Astrocyte (in vitro differentiated cells and primary cell): ENCODE results near the gene SNX32. TPM values are rescaled to one million over a fixed set of nuclear protein-coding genes. Genes with fewer than 3 reads are reported as not detected.
A peak's percentile ranks its signal among the peaks of the same experiment; 100 is the strongest.

Experiments
- DNase-seq: peaks from one replicate; pipeline ENCODE4 v3.0.0-alpha.2; 2010; ENCODE audit warnings: low read depth
- FAIRE-seq: peaks from 2 replicates; lab custom pipeline; 2011; peaks lifted over from hg19 to GRCh38; lab: Jason Lieb, UNC
- H2AFZ ChIP-seq: 2 replicates; pipeline ENCODE4 v1.6.0; 2012; ENCODE audit warnings: low read depth, low read length, inconsistent platforms
- H3K27ac ChIP-seq: 2 replicates; pipeline ENCODE4 v1.5.1; 2011; ENCODE audit warnings: low read depth, low read length, inconsistent platforms
- H3K27me3 ChIP-seq: 2 replicates; pipeline ENCODE4 v1.6.0; 2011; ENCODE audit warnings: low read length, inconsistent platforms; ENCODE audit not compliant: insufficient read depth
- H3K36me3 ChIP-seq: 2 replicates; pipeline ENCODE4 v1.5.1; 2011; ENCODE audit warnings: low read length, inconsistent platforms; ENCODE audit not compliant: insufficient read depth
- H3K4me1 ChIP-seq: 2 replicates; pipeline ENCODE4 v1.5.1; 2011; ENCODE audit warnings: low read length, inconsistent platforms; ENCODE audit not compliant: insufficient read depth
- H3K4me2 ChIP-seq: 2 replicates; pipeline ENCODE4 v1.6.0; 2012; ENCODE audit warnings: low read length, inconsistent platforms
- H3K4me3 ChIP-seq: 2 replicates; pipeline ENCODE4 v1.5.1; 2011; ENCODE audit warnings: low read depth, mild to moderate bottlenecking, low read length, inconsistent platforms; ENCODE audit not compliant: insufficient read depth
- H3K79me2 ChIP-seq: 2 replicates; pipeline ENCODE4 v1.6.0; 2012; ENCODE audit warnings: mild to moderate bottlenecking, low read length, inconsistent platforms; ENCODE audit not compliant: insufficient read depth
- H3K9ac ChIP-seq: 2 replicates; pipeline ENCODE4 v1.6.0; 2012; ENCODE audit warnings: mild to moderate bottlenecking, low read length, inconsistent platforms
- H3K9me3 ChIP-seq: 2 replicates; pipeline ENCODE4 v1.5.1; 2012; ENCODE audit warnings: low read depth, mild to moderate bottlenecking, low read length, inconsistent platforms; ENCODE audit not compliant: insufficient read depth
- H4K20me1 ChIP-seq: 2 replicates; pipeline ENCODE4 v1.6.0; 2012; ENCODE audit warnings: low read length, inconsistent platforms; ENCODE audit not compliant: insufficient read depth
- H3K27ac Mint-ChIP-seq: one replicate; pipeline ENCODE4 v1.8.0; 2021; ENCODE audit warnings: mild to moderate bottlenecking, mixed read lengths; ENCODE audit not compliant: unreplicated experiment
- H3K27me3 Mint-ChIP-seq: one replicate; pipeline ENCODE4 v1.8.0; 2021; ENCODE audit warnings: low read depth, mixed read lengths; ENCODE audit not compliant: unreplicated experiment
- H3K36me3 Mint-ChIP-seq: one replicate; pipeline ENCODE4 v1.8.0; 2021; ENCODE audit warnings: low read depth, mixed read lengths; ENCODE audit not compliant: unreplicated experiment
- H3K4me1 Mint-ChIP-seq: one replicate; pipeline ENCODE4 v1.8.0; 2021; ENCODE audit warnings: low read depth, mixed read lengths; ENCODE audit not compliant: unreplicated experiment
- H3K4me3 Mint-ChIP-seq: one replicate; pipeline ENCODE4 v1.8.0; 2021; ENCODE audit warnings: mild to moderate bottlenecking, moderate library complexity, mixed read lengths; ENCODE audit not compliant: unreplicated experiment
- H3K9me3 Mint-ChIP-seq: one replicate; pipeline ENCODE4 v1.8.0; 2021; ENCODE audit warnings: mild to moderate bottlenecking, mixed read lengths; ENCODE audit not compliant: unreplicated experiment
- CTCF ChIP-seq: IDR thresholded peaks from 2 replicates; pipeline ENCODE4 v1.5.1; 2011; ENCODE audit warnings: low read depth, mild to moderate bottlenecking, inconsistent platforms, low read length, moderate library complexity; ENCODE audit not compliant: insufficient read depth
- EZH2 ChIP-seq: IDR thresholded peaks from 2 replicates; pipeline ENCODE4 v1.6.1; 2012; ENCODE audit warnings: mild to moderate bottlenecking, low read length, inconsistent platforms; ENCODE audit not compliant: insufficient read depth
- total RNA-seq: library from RNA; stranded (reverse); gene quantifications from 2 replicates; pipeline ENCODE4 v1.2.1, GENCODE V29; 2021

SNX32 gene
- total RNA-seq, 1 donor from 2014 or later = 1.2 TPM

GRCh38 chr11:65790902-65791650 lies 42.7 kb upstream of the SNX32 start:
- Histone ChIP-seq H3K4me2 (no peak overlapping the region), H3K4me1 (no peaks in the 10 kb centered on the region), H3K36me3 (no peaks in the 10 kb centered on the region), H3K9me3 (no peaks in the 10 kb centered on the region), H3K4me3 (no peak overlapping the region), H3K27me3 (peaks cover 39% of the 10 kb centered on the region), H2AFZ (no peak overlapping the region), H3K9ac (no peak overlapping the region), H3K27ac (no peak overlapping the region), H4K20me1 (no peaks in the 10 kb centered on the region), H3K79me2 (no peaks in the 10 kb centered on the region)
- no peak for DNase-seq
- no peak for FAIRE-seq
- no peaks in the 10 kb centered on the region for H3K9me3 Mint-ChIP-seq
- no peak for TF ChIP-seq EZH2
- TF ChIP-seq CTCF = no peak
- no peaks in the 10 kb centered on the region for H3K36me3 Mint-ChIP-seq
- H3K4me3 Mint-ChIP-seq = no peak overlapping the region
- H3K27me3 Mint-ChIP-seq = peaks cover 65% of the 10 kb centered on the region
- H3K27ac Mint-ChIP-seq = no peak overlapping the region
- H3K4me1 Mint-ChIP-seq = no peaks in the 10 kb centered on the region

DNA sequence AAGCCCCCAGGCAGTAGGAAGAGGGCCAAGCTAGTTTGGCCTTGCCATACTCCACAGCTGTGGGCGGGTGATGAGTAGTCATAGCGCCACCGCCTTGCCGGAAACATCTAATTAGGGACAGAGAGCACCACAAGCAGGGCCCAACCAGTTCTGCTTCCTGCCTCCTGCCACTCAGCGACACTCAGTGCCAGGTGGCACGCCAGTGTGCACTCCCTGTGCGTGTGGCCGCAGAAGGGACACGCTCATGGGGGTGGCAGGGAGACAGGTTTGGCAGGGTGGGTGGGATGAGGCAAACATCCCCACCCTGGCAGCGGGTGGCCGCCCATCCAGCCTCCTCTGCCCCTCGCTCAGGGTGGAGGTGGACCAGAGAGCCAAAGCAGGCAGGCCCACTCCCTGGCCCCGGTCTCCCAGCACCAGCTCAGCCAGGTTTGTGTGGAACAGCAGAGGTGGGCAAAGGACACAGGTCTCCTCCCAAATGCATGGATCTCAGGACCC lies 42.0 kb upstream of the SNX32 start:
- Mint-ChIP-seq H3K27ac (no peak overlapping the region), H3K4me1 (no peaks in the 10 kb centered on the region), H3K36me3 (no peaks in the 10 kb centered on the region), H3K9me3 (no peaks in the 10 kb centered on the region), H3K27me3 (peaks cover 72% of the 10 kb centered on the region), H3K4me3 (no peak overlapping the region)
- H3K27me3 ChIP-seq = peaks cover 37% of the 10 kb centered on the region
- no peak for TF ChIP-seq CTCF
- TF ChIP-seq EZH2 = no peak
- no peak overlapping the region for H3K4me3 ChIP-seq
- no peak for FAIRE-seq
- no peaks in the 10 kb centered on the region for H3K36me3 ChIP-seq
- no peak overlapping the region for H2AFZ ChIP-seq
- H4K20me1 ChIP-seq = no peaks in the 10 kb centered on the region
- H3K4me1 ChIP-seq = no peaks in the 10 kb centered on the region
- H3K27ac ChIP-seq = no peak overlapping the region
- H3K9ac ChIP-seq = no peak overlapping the region
- H3K9me3 ChIP-seq = no peaks in the 10 kb centered on the region
- H3K79me2 ChIP-seq = no peaks in the 10 kb centered on the region
- DNase-seq = peak; percentile 11
- no peak overlapping the region for H3K4me2 ChIP-seq

DNA sequence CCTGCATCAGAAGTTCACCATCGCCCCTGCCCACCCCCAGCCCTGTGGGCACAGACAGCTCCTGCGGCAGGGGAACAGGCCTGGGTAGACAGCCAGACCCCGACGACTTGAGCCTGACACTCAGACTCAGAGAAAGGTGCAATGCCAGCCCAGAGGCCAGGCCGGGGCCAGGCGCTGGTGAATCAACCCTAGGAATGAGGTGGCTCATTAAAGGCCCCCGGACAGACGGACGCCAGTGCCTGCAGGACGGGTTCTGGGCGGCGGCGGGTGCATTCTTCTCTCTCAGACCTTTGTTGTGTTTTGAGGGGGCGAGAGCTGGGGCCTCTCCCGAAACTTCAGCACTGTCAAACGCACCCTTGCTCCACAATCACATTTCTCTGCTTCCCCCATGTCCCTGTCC lies 41.3 kb upstream of the SNX32 start:
- Mint-ChIP-seq H3K4me1 (no peaks in the 10 kb centered on the region), H3K4me3 (no peak overlapping the region), H3K27me3 (peaks cover 77% of the 10 kb centered on the region), H3K9me3 (no peaks in the 10 kb centered on the region), H3K36me3 (no peaks in the 10 kb centered on the region), H3K27ac (no peak overlapping the region)
- Histone ChIP-seq H2AFZ (no peak overlapping the region), H4K20me1 (no peaks in the 10 kb centered on the region), H3K9me3 (no peaks in the 10 kb centered on the region), H3K36me3 (no peaks in the 10 kb centered on the region), H3K27ac (no peak overlapping the region), H3K9ac (no peak overlapping the region), H3K79me2 (no peaks in the 10 kb centered on the region), H3K4me3 (no peak overlapping the region), H3K4me2 (no peak overlapping the region), H3K4me1 (no peaks in the 10 kb centered on the region), H3K27me3 (peaks cover 32% of the 10 kb centered on the region)
- no peak for TF ChIP-seq CTCF
- no peak for TF ChIP-seq EZH2
- FAIRE-seq (no peak), DNase-seq (no peak)
